Endodermal cell (in vitro differentiated cells): ENCODE results near the gene IL22RA1. TPM values are rescaled to one million over a fixed set of nuclear protein-coding genes. Genes with fewer than 3 reads are reported as not detected.

Experiments
- DNase-seq: peaks from one replicate; pipeline ENCODE4 v3.0.0-alpha.2; 2017
- H3K27ac ChIP-seq: 2 replicates; pipeline ENCODE4 v1.5.1; 2013; ENCODE audit warnings: mild to moderate bottlenecking, low read depth, low read length, moderate library complexity
- H3K27me3 ChIP-seq: 2 replicates; pipeline ENCODE4 v1.6.1; 2013; ENCODE audit warnings: mild to moderate bottlenecking, low read length, moderate library complexity; ENCODE audit not compliant: insufficient read depth, control insufficient read depth, poor library complexity, severe bottlenecking
- H3K36me3 ChIP-seq: 2 replicates; pipeline ENCODE4 v1.7.0; 2013; ENCODE audit warnings: mild to moderate bottlenecking, low read length, moderate library complexity; ENCODE audit not compliant: control insufficient read depth, insufficient read depth
- H3K4me1 ChIP-seq: one replicate; pipeline ENCODE4 v1.7.0; 2013; ENCODE audit warnings: low read length; ENCODE audit not compliant: control insufficient read depth, insufficient read depth
- H3K4me3 ChIP-seq: 2 replicates; pipeline ENCODE4 v1.5.1; 2013; ENCODE audit warnings: mild to moderate bottlenecking, low read length, moderate library complexity
- H3K9ac ChIP-seq: 2 replicates; pipeline ENCODE4 v1.6.1; 2013; ENCODE audit warnings: mild to moderate bottlenecking, low read length, moderate library complexity; ENCODE audit not compliant: poor library complexity, severe bottlenecking; ENCODE audit errors: extremely low read depth
- H3K9me3 ChIP-seq: 2 replicates; pipeline ENCODE4 v1.6.1; 2013; ENCODE audit warnings: mild to moderate bottlenecking, low read length, moderate library complexity; ENCODE audit not compliant: control insufficient read depth
- H3K27ac Mint-ChIP-seq: 2 replicates; pipeline ENCODE4 v1.8.0; 2020; ENCODE audit warnings: mixed read lengths
- H3K27me3 Mint-ChIP-seq: 2 replicates; pipeline ENCODE4 v1.8.0; 2021; ENCODE audit warnings: mild to moderate bottlenecking, mixed read lengths; ENCODE audit not compliant: insufficient read depth
- H3K36me3 Mint-ChIP-seq: 2 replicates; pipeline ENCODE4 v1.8.0; 2020; ENCODE audit warnings: low read depth, mixed read lengths
- H3K4me1 Mint-ChIP-seq: 2 replicates; pipeline ENCODE4 v1.8.0; 2020; ENCODE audit warnings: mixed read lengths
- H3K4me3 Mint-ChIP-seq: 2 replicates; pipeline ENCODE4 v1.8.0; 2020; ENCODE audit warnings: mild to moderate bottlenecking, moderate library complexity, mixed read lengths
- H3K9me3 Mint-ChIP-seq: 2 replicates; pipeline ENCODE4 v1.8.0; 2020; ENCODE audit warnings: mild to moderate bottlenecking, mixed read lengths
- WGBS, 2 experiments: methylation state at CpG; one replicate each; pipeline versions ENCODE4 v1.1.5 to v1.1.7; 2013; ENCODE audit warnings: missing lambda C conversion rate in 2 of 2, mixed read lengths in 1 of 2; ENCODE audit not compliant: insufficient coverage in 1 of 2, insufficient read length in 1 of 2; 5-methylcytosine and 5-hydroxymethylcytosine counted together
- total RNA-seq, 2 donors: library from RNA; stranded (reverse); fragmentation: NEBNext Ultra II Directional in 1 of 2; extraction: Animal tissue kit (Norgen Biotek cat#: 25700) in 1 of 2; gene quantifications; 2 replicates in 1 of 2; 3 replicates in 1 of 2; pipeline ENCODE4 v1.2.1, GENCODE V29; 2021
- TF ChIP-seq, protein P1 (sequence below): fragments of 200-600 bp; sonication (generic); conservative IDR thresholded peaks from 2 replicates; pipeline ENCODE4 v1.5.0; 2021; ENCODE audit warnings: antibody characterized with exemption, mild to moderate bottlenecking

Gene IL22RA1
- total RNA-seq, 2 donors from 2014 or later = not detected

DNA sequence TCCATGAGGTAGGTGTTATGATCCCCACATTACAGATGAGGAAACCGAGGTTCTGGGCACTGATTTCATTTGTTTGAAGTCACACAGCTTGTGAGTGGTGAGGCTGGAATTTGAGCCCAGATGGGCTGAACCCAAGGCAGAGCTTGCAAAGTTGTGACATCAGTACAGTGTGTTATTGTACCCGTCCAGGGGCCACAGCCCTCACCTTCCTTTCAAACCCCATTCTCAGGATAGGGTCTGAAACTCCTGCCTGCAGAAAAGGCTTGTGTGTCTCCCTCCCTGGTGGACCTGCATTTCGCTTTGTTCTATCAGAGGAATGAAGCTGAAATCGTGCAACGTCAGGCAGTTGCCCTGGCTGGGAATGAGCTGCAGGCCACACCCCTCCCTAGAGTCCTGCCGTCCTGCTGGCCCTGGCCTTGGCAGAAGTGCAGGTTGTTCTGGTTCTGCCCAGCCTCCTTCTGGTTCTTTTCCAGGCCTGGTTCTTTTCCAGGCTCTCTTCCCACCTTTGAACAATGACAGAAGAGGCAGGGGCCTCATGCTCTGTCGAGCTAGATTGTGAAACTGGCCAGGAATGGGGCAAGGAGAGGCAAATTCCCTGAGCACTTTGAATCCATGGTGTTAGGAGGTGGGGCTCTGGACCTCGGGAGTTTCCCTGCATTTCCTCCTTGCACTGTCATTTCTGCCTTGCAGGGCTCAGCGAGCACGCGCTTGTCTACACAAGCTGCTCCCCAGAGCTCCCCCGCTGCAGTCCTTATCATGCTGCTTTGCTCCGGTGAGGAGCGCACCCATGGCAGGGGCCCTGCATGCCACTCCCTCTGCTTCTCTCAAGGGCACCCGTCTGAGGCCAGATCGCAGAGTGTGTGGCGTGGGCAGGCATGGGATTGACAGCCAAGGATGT, 22.8 kb downstream of the IL22RA1 start:
- H3K4me3 Mint-ChIP-seq = no peak overlapping the region
- 77 to 85% methylated on average over 14 to 17 of the region's 17 CpGs for WGBS, 2 experiments
- DNase-seq = no peak
- H3K27me3 ChIP-seq = no peaks in the 10 kb centered on the region
- no peaks in the 10 kb centered on the region for H3K9me3 Mint-ChIP-seq
- peaks cover 6% of the 10 kb centered on the region for H3K4me1 Mint-ChIP-seq
- H3K27ac Mint-ChIP-seq = no peak overlapping the region
- H3K27ac ChIP-seq = no peak overlapping the region
- H3K4me3 ChIP-seq = no peak overlapping the region
- no peaks in the 10 kb centered on the region for H3K36me3 ChIP-seq
- no peaks in the 10 kb centered on the region for H3K27me3 Mint-ChIP-seq
- no peaks in the 10 kb centered on the region for H3K4me1 ChIP-seq
- H3K9me3 ChIP-seq = no peaks in the 10 kb centered on the region
- H3K9ac ChIP-seq = no peak overlapping the region
- no peaks in the 10 kb centered on the region for H3K36me3 Mint-ChIP-seq
- TF ChIP-seq, protein P1, sequence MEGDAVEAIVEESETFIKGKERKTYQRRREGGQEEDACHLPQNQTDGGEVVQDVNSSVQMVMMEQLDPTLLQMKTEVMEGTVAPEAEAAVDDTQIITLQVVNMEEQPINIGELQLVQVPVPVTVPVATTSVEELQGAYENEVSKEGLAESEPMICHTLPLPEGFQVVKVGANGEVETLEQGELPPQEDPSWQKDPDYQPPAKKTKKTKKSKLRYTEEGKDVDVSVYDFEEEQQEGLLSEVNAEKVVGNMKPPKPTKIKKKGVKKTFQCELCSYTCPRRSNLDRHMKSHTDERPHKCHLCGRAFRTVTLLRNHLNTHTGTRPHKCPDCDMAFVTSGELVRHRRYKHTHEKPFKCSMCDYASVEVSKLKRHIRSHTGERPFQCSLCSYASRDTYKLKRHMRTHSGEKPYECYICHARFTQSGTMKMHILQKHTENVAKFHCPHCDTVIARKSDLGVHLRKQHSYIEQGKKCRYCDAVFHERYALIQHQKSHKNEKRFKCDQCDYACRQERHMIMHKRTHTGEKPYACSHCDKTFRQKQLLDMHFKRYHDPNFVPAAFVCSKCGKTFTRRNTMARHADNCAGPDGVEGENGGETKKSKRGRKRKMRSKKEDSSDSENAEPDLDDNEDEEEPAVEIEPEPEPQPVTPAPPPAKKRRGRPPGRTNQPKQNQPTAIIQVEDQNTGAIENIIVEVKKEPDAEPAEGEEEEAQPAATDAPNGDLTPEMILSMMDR = no peak

DNA sequence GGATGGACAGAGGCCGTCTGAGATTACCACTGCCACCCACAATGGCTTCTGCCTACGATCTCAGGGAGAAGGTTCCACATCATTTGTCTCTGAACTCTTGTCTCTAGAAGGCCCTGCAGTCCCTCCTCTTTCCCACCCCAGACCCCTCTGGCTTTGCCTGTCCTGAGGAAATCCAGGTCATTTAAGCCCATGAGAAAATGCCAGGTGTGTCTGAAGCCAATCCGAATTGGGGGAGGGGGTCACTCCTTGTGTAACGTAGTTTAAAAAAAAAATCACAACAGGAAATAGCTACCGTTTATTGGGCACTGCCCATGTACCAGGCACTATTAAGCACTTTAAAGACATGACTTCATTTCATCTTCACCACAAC, 23.5 kb downstream of the IL22RA1 start:
- Mint-ChIP-seq H3K4me1 (peaks cover 6% of the 10 kb centered on the region), H3K9me3 (no peaks in the 10 kb centered on the region), H3K4me3 (no peak overlapping the region), H3K36me3 (no peaks in the 10 kb centered on the region), H3K27ac (no peak overlapping the region), H3K27me3 (no peaks in the 10 kb centered on the region)
- 78 to 87% methylated on average over 5 of the region's 5 CpGs for WGBS, 2 experiments
- no peak overlapping the region for H3K9ac ChIP-seq
- H3K4me3 ChIP-seq = no peak overlapping the region
- no peaks in the 10 kb centered on the region for H3K27me3 ChIP-seq
- H3K36me3 ChIP-seq = no peaks in the 10 kb centered on the region
- TF ChIP-seq, protein P1 = no peak
- H3K9me3 ChIP-seq = no peaks in the 10 kb centered on the region
- no peak overlapping the region for H3K27ac ChIP-seq
- no peak for DNase-seq
- H3K4me1 ChIP-seq = peaks cover 4% of the 10 kb centered on the region

DNA sequence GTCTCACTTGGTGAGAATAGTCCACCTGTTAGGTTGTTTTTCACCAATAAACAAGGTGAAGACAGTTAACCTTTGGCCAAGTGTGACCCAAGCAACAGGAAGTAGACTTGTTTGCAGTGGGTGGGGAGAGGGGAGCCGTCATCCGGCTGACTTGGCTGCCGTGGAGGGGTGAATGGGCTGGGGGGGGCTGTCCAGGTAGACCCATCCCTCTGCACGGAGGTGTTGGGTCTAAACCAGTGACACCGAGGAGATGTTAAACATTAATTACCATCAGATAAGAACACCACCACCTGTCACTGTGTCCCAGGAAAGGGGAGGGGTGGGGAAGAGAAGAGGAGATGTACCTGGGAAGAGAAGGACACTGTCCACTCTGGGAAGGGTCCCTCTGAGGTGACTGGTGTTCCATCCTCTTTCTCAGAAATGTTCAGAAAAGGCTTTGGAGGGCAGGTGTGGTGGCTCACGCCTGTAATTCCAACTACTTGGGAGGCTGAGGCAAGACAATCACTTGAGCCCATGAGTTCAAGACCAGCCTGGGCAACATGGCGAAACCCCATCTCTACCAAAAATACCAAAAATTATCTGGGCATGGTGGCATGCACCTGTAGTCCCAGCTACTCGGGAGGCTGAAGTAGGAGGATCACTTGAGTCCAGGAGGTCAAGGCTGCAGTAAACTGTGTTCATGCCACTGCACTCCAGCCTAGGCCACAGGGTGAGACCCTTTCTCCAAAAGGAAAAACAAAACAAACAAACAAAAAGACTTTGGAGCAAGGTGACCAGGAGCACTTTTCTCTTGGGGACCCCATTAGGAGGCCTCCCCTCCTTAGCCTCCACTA, 24.3 kb downstream of the IL22RA1 start:
- Mint-ChIP-seq H3K4me3 (no peak overlapping the region), H3K27ac (no peak overlapping the region), H3K36me3 (no peaks in the 10 kb centered on the region), H3K4me1 (peaks cover 6% of the 10 kb centered on the region), H3K9me3 (no peaks in the 10 kb centered on the region), H3K27me3 (no peaks in the 10 kb centered on the region)
- Histone ChIP-seq H3K27me3 (peaks cover 5% of the 10 kb centered on the region), H3K9ac (no peak overlapping the region), H3K27ac (no peak overlapping the region), H3K4me3 (no peak overlapping the region), H3K36me3 (no peaks in the 10 kb centered on the region), H3K4me1 (peaks cover 4% of the 10 kb centered on the region), H3K9me3 (no peaks in the 10 kb centered on the region)
- TF ChIP-seq, protein P1 = no peak
- 92 to 93% methylated on average over 3 to 6 of the region's 8 CpGs for WGBS, 2 experiments
- DNase-seq = no peak
